Gastrocnemius medialis (tissue), 4 donors: ENCODE measurements around the gene GPC6. TPM values are rescaled to one million over a fixed set of nuclear protein-coding genes. Genes with fewer than 3 reads are reported as not detected.

Source experiments
- ATAC-seq, 2 donors: fragments of 150-250 bp; one replicate each; pipeline ENCODE4 v1.9.1; 2016
- DNase-seq, 2 donors: peaks; one replicate each; pipeline ENCODE4 v3.0.0-alpha.2; 2019
- H3K27ac ChIP-seq, 4 donors: fragments of 200-600 bp; sonication (generic); 1 replicate in 1 of 4; 2 replicates in 3 of 4; pipeline ENCODE4 v1.5.1; 2016 to 2018; ENCODE audit warnings: mild to moderate bottlenecking in 2 of 4, moderate library complexity in 1 of 4
- H3K27me3 ChIP-seq, 3 donors: fragments of 200-600 bp; sonication (generic) in 2 of 3; 1 replicate in 1 of 3; 2 replicates in 2 of 3; pipeline versions ENCODE4 v1.5.1 to v1.6.0; 2016 to 2019; ENCODE audit warnings: mild to moderate bottlenecking in 1 of 3, moderate library complexity in 1 of 3
- H3K36me3 ChIP-seq, 2 donors: fragments of 200-600 bp; sonication (generic) in 1 of 2; one replicate each; pipeline ENCODE4 v1.5.1; 2017 to 2018
- H3K4me1 ChIP-seq, 2 donors: fragments of 200-600 bp; sonication (generic) in 1 of 2; one replicate each; pipeline ENCODE4 v1.5.1; 2016 to 2017; ENCODE audit warnings: mild to moderate bottlenecking in 2 of 2
- H3K4me3 ChIP-seq, 4 donors: fragments of 200-600 bp; sonication (generic) in 3 of 4; 1 replicate in 1 of 4; 2 replicates in 3 of 4; pipeline ENCODE4 v1.5.1; 2016 to 2019; ENCODE audit warnings: mild to moderate bottlenecking in 2 of 4
- H3K9me3 ChIP-seq, 3 donors: fragments of 200-600 bp; sonication (generic) in 2 of 3; 1 replicate in 1 of 3; 2 replicates in 2 of 3; pipeline ENCODE4 v1.5.1; 2016 to 2019
- CTCF ChIP-seq, 5 experiments: fragments of 450-650 bp in 3 of 5; fragments of 200-600 bp in 2 of 5; sonication (generic) in 2 of 5; IDR thresholded peaks in 4 of 5; conservative IDR thresholded peaks in 1 of 5; 1 replicate in 4 of 5; 2 replicates in 1 of 5; pipeline ENCODE4 v1.5.1; 2016 to 2019; ENCODE audit warnings: antibody characterized with exemption in 5 of 5, mild to moderate bottlenecking in 3 of 5, moderate library complexity in 3 of 5
- POLR2A ChIP-seq, 2 donors: fragments of 450-650 bp; IDR thresholded peaks; one replicate each; pipeline ENCODE4 v1.6.1; 2017; ENCODE audit warnings: antibody characterized with exemption in 2 of 2, mild to moderate bottlenecking in 2 of 2, moderate library complexity in 2 of 2
- in situ Hi-C, 4 donors: fragments of 200-750 bp; cut with MboI; loops; one replicate each; pipeline versions ENCODE4 v1.15.0 to v1.8.0; 2017; ENCODE audit warnings: low sequenced_read_pairs in 4 of 4
- intact Hi-C: fragments of 100-400 bp; cut with DNase I; formaldehyde crosslinking; loops from one replicate; pipeline ENCODE4 v1.15.1; 2023; ENCODE audit warnings: low total_unique reads
- total RNA-seq, 4 donors: library from RNA; depleted of rRNA; stranded (reverse); fragments of >200 nt; gene quantifications; one replicate each; pipeline versions ENCODE4 v1.1.0 to v1.2.3, GENCODE V29; 2016

GPC6 gene
- total RNA-seq, 4 donors from 2014 or later, result 0.47 to 0.88 (median 0.59) TPM

GRCh38 chr13:93621051-93621450 is 394.4 kb downstream of the GPC6 start:
- H3K4me3 ChIP-seq, result no peak overlapping the region
- H3K36me3 ChIP-seq, result no peaks in the 10 kb centered on the region
- no peaks in the 10 kb centered on the region for H3K9me3 ChIP-seq
- intact Hi-C loops (no loop called here), in situ Hi-C loops (no loop called here)
- H3K4me1 ChIP-seq, result no peaks in the 10 kb centered on the region
- no peaks in the 10 kb centered on the region for H3K27me3 ChIP-seq
- no peak for ATAC-seq
- no peak overlapping the region for H3K27ac ChIP-seq
- DNase-seq, result no peak
- TF ChIP-seq CTCF (IDR thresholded peaks at IDR 0.05 in 4 of 5, conservative IDR thresholded peaks at IDR 0.05 in 1 of 5) (no peak), POLR2A (IDR thresholded peaks at IDR 0.05) (no peak)

- Histone ChIP-seq H3K36me3 (no peaks in the 10 kb centered on the region), H3K27me3 (no peaks in the 10 kb centered on the region), H3K4me3 (no peak overlapping the region), H3K9me3 (no peaks in the 10 kb centered on the region), H3K4me1 (no peaks in the 10 kb centered on the region), H3K27ac (no peak overlapping the region)
- intact Hi-C loops, result no loop called here
- TF ChIP-seq CTCF (IDR thresholded peaks at IDR 0.05 in 4 of 5, conservative IDR thresholded peaks at IDR 0.05 in 1 of 5) (no peak), POLR2A (IDR thresholded peaks at IDR 0.05) (no peak)
- no peak for ATAC-seq
- in situ Hi-C loops, result no loop called here
- DNase-seq, result no peak
Observed at GRCh38 chr13:93621966-93622365, 395.4 kb downstream of the GPC6 start.

GRCh38 chr13:93624311-93624777 is 397.7 kb downstream of the GPC6 start:
- no peaks in the 10 kb centered on the region for H3K4me1 ChIP-seq
- in situ Hi-C loops, result no loop called here
- ATAC-seq, result no peak
- no peak overlapping the region for H3K27ac ChIP-seq
- no peak overlapping the region for H3K4me3 ChIP-seq
- H3K9me3 ChIP-seq, result no peaks in the 10 kb centered on the region
- intact Hi-C loops, result no loop called here
- no peak for DNase-seq
- TF ChIP-seq POLR2A (IDR thresholded peaks at IDR 0.05) (no peak), CTCF (IDR thresholded peaks at IDR 0.05 in 4 of 5, conservative IDR thresholded peaks at IDR 0.05 in 1 of 5) (no peak)
- no peaks in the 10 kb centered on the region for H3K27me3 ChIP-seq
- H3K36me3 ChIP-seq, result no peaks in the 10 kb centered on the region

GRCh38 chr13:93625536-93625935 is 398.9 kb downstream of the GPC6 start:
- no peak for TF ChIP-seq CTCF (IDR thresholded peaks at IDR 0.05 in 4 of 5, conservative IDR thresholded peaks at IDR 0.05 in 1 of 5)
- no peak for TF ChIP-seq POLR2A (IDR thresholded peaks at IDR 0.05)
- H3K36me3 ChIP-seq, result no peaks in the 10 kb centered on the region
- in situ Hi-C loops, result no loop called here
- ATAC-seq (no peak), DNase-seq (no peak)
- intact Hi-C loops, result no loop called here
- no peak overlapping the region for H3K27ac ChIP-seq
- H3K4me1 ChIP-seq, result no peaks in the 10 kb centered on the region
- no peaks in the 10 kb centered on the region for H3K27me3 ChIP-seq
- no peak overlapping the region for H3K4me3 ChIP-seq
- no peaks in the 10 kb centered on the region for H3K9me3 ChIP-seq

GRCh38 chr13:93628136-93628797 is 401.7 kb downstream of the GPC6 start:
- ATAC-seq, result no peak
- Histone ChIP-seq H3K9me3 (no peaks in the 10 kb centered on the region), H3K27me3 (no peaks in the 10 kb centered on the region), H3K4me1 (no peaks in the 10 kb centered on the region), H3K27ac (no peak overlapping the region), H3K4me3 (no peak overlapping the region), H3K36me3 (no peaks in the 10 kb centered on the region)
- TF ChIP-seq CTCF (IDR thresholded peaks at IDR 0.05 in 4 of 5, conservative IDR thresholded peaks at IDR 0.05 in 1 of 5) (no peak), POLR2A (IDR thresholded peaks at IDR 0.05) (no peak)
- DNase-seq, result no peak
- intact Hi-C loops, result no loop called here
- in situ Hi-C loops, result no loop called here
